NK-92 (cell line): Measurements from ENCODE around the gene REX1BD.

Experiments
- DNase-seq: peaks from one replicate; lab custom pipeline; 2025; ENCODE audit not compliant: unreplicated experiment; lab: John Stamatoyannopoulos, UW

REX1BD gene

DNA sequence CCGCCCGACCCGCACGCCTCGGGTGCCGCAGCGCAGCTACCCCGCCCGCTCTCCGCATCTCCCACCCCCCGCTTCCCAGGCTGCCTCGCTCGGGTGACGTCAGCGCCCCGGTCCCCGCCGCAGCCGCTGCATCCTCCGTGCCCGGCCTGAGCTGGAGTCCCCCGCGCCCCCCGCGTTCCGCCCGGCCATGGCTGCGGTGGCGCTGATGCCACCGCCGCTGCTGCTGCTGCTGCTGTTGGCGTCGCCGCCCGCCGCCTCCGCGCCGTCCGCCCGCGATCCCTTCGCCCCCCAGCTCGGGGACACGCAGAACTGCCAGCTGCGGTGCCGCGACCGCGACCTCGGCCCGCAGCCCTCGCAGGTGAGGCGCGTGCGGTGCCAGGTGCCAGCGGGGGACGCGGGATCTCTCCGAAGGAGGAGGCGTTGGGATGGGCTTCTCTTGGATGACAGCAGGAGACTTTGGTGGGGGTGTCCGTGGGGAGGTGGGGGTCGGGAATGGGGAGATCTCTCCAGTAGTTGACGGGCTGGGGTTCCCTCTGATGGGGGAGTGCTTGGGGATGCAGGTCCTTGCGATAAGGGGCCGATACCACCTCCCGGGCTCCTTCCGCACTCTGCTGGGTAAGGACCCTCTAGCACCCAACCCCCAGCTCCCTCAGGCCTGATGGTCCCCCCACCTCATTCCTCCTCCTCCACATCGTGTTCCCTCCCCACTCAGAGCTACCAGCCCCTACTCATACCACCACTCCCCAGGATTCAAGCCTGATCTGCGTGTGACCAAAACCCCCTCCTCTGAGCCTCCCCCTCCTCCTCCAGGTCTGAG, 24.4 kb downstream of the REX1BD start, which contains the start of gene TMEM59L:
Gene TMEM59L (plus strand): TSS at position 99 of the 817 bp plus-strand sequence. CDS start 89 bp downstream, at position 188.
- DNase-seq, result no peak

GRCh38 chr19:18613589-18614234, 25.1 kb downstream of the REX1BD start:
- DNase-seq, result no peak

- DNase-seq, result no peak
Observed at GRCh38 chr19:18616023-18616422, 27.4 kb downstream of the REX1BD start.

- DNase-seq, result no peak
Observed at GRCh38 chr19:18617562-18617961, 29.0 kb downstream of the REX1BD start.

- no peak for DNase-seq
Observed at GRCh38 chr19:18618236-18618635, 29.6 kb downstream of the REX1BD start.

DNA sequence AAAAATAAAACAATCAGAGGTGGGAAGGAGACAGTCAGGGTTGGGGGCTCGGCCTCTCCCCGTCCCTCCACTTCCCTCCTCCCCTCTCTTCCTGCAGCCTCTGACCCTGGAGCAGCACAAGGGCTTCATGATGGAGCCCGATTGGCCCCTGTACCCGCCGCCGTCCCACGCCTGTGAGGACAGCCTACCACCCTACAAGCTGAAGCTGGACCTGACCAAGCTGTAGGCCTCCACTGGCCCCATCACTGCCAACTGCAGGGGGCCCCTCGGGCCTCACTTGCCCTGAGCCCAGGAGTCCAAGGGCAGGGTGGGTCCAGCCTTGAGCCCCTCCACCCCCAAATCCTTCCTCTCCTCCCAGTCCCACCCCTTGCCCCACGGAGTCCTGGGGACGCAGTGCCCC, 31.7 kb downstream of the REX1BD start:
- no peak for DNase-seq

GRCh38 chr19:18620902-18621301, 32.3 kb downstream of the REX1BD start:
- DNase-seq, result no peak

- no peak for DNase-seq
Observed at GRCh38 chr19:18626906-18627305, 38.3 kb downstream of the REX1BD start.

- DNase-seq, result no peak
Observed at GRCh38 chr19:18629166-18630088, 40.8 kb downstream of the REX1BD start.

DNA sequence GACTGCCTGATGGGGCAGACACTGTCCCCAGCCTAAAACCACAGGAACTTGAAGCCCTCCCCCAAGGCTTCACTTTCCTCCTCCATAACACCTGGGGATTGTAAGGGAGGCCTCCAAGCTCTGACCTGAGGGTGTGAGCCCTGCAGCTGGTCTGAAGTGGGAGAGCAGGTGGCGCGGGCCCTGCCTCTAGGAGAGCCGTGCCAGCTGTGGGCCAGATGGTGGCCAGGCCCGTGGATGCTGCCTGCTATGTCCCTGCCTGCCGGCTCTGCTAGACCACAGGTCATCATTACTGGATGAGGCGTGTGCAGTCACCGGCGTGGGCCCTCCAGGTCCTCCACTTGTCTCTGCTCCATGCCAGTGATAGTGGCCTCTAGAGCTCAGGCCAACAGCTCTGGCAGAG, 44.7 kb downstream of the REX1BD start:
- no peak for DNase-seq

DNA sequence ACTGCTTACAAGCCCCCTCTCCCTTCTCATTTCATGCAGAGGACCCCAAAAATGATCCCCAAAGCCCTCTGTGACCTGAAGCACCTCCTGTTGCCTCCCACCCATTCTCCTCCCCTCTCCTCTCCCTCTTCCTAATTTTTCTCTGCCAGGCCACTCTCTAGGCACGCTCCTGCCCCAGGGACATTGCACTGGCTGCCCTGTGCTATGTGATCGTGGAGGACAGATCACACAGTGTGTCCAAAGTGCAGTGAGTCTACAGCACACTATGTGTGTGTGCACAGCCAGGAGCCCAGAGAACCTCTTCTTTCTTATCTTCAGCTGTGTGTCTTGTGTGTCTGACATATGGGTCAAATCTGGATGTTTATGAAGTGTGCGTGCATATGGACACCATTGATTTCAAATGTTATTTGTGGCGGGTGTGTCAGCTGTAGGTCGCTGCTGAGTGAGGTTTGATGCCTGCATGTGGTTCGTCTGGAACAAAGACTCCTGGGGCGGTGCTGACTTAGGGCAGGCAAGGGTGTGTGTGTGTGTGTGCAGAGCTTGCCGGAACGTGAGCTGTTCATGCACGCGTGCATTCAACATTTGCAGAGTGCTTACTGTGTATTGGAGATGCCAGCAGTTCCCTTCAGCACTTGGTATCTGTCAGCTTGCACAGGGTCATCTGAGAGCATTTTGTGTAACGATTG, 46.2 kb downstream of the REX1BD start:
- no peak for DNase-seq

- no peak for DNase-seq
Observed at GRCh38 chr19:18635831-18636182, 47.2 kb downstream of the REX1BD start.

DNA sequence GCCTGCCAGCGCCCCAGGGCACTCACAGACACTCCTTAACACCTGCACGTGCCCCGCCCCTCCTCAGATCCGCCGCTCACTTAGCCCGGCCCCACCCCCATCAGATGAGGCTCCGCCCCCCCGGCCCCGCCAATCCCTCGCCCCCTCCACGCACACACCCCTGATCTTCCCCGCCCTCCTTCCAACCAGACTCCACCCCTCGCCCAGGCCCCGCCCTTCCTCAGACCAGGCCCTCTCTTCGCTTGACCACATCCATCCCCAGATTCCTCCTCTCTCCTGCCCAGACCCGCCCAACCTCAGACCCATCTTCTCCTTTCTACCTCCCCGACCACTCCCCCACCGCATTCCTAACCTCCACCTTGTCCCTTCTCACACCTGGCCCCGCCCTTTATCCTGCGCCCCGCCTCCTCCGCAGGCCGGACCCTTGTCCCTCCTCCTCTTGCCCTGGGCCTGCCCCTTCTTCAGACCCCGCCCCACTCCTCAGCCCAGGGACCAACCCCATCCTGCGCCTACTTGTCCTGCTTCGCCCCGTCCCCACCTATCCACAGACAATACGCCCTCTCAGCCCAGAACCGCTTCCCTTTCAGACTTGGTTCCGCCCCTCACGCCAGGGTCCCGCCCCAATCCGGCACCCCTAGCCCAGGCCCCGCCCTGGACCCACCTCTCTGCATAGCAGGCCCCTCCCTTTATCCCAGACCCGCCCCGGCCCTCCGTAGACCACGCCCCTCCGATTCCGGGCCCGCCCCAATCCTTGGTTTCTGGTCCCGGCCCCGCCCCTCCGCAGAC, 47.8 kb downstream of the REX1BD start:
- DNase-seq, result peak; percentile 78

DNA sequence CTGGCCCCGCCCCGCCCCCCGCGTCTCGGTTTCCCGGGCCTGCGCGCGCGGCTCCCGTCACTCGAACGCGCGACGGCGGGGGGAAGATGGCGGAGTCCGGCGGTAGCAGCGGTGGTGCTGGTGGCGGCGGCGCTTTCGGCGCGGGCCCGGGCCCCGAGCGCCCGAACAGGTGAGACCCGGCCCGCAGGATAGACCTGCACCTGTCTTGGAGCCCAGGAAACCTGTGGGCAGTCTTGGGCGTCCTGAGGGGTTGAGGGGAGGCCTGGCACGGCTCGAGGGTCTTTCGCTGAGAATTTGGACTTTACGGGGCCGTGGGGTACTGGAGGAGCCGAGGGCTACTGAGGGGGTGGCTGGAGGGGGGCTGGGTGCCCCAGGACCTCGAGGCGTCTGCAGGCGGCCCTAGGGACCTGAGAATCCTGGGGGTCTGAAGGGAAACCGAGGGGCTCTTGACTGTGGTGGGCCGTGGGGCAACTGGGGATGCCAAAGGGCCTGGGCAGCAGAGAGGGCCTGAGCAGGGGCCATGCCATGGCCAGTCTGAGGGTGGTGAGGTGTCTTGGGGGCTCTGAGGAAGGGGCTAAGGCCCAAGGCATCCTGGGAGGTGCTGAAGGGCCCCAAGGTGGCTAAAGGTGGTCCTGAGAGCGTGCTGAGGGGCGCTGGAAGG, 48.5 kb downstream of the REX1BD start, which contains the start of gene KLHL26:
Gene KLHL26 (plus strand): TSS at position 60 of the 661 bp plus-strand sequence. CDS start 27 bp downstream, at position 87.
- DNase-seq, result no peak

- DNase-seq, result no peak
Observed at GRCh38 chr19:18637673-18638630, 49.4 kb downstream of the REX1BD start.

GRCh38 chr19:18639706-18640243, 51.2 kb downstream of the REX1BD start:
- no peak for DNase-seq
